GM21717 (cell line): ENCODE measurements around the gene CRYBG2.
"Not testable (repeated sequence)": the region's sequence is repeated elsewhere in the genome, so short reads cannot be mapped to it uniquely, and the experiment has no call there.

Experiments
- ATAC-seq: cut with Tn5 transposase; IDR thresholded peaks from one replicate; pipeline ENCODE4 v1.9.1; 2021; ENCODE audit warnings: mild to moderate bottlenecking, moderate library complexity; ENCODE audit not compliant: unreplicated experiment

CRYBG2 gene

GRCh38 chr1:26350701-26351589 lies 3.0 kb downstream of the CRYBG2 start:
- no peak for ATAC-seq

- no peak for ATAC-seq
These were observed 3.6 kb downstream of the CRYBG2 start for GRCh38 chr1:26350343-26350700.

- no peak for ATAC-seq
These were observed 4.1 kb downstream of the CRYBG2 start for GRCh38 chr1:26349877-26350244.

- no peak for ATAC-seq
These were observed 4.6 kb downstream of the CRYBG2 start for GRCh38 chr1:26349188-26349876.

GRCh38 chr1:26346274-26347033 lies 7.5 kb downstream of the CRYBG2 start:
- ATAC-seq = no peak

GRCh38 chr1:26345718-26346117 lies 8.2 kb downstream of the CRYBG2 start:
- ATAC-seq = no peak

GRCh38 chr1:26344147-26344920 lies 9.6 kb downstream of the CRYBG2 start:
- ATAC-seq = no peak

GRCh38 chr1:26340047-26340481 lies 13.9 kb downstream of the CRYBG2 start:
- ATAC-seq = no peak

GRCh38 chr1:26338670-26339069 lies 15.3 kb downstream of the CRYBG2 start:
- no peak for ATAC-seq

GRCh38 chr1:26337625-26338024 lies 16.3 kb downstream of the CRYBG2 start:
- no peak for ATAC-seq

- no peak for ATAC-seq
These were observed 16.8 kb downstream of the CRYBG2 start for GRCh38 chr1:26337206-26337535.

- ATAC-seq = peak; percentile 56
These were observed 17.3 kb downstream of the CRYBG2 start for GRCh38 chr1:26336477-26337205.

GRCh38 chr1:26335774-26336476 lies 18.0 kb downstream of the CRYBG2 start:
- no peak for ATAC-seq

- not testable (repeated sequence) for ATAC-seq
These were observed 20.6 kb downstream of the CRYBG2 start for GRCh38 chr1:26333312-26333711.

- ATAC-seq = no peak
These were observed 23.7 kb downstream of the CRYBG2 start for GRCh38 chr1:26330276-26330675.

- not testable (repeated sequence) for ATAC-seq
These were observed 24.6 kb downstream of the CRYBG2 start for GRCh38 chr1:26329380-26329779.

- ATAC-seq = no peak
These were observed 25.3 kb downstream of the CRYBG2 start for GRCh38 chr1:26328597-26328996.

GRCh38 chr1:26327956-26328362 lies 26.0 kb downstream of the CRYBG2 start:
- ATAC-seq = no peak

- no peak for ATAC-seq
These were observed 29.4 kb downstream of the CRYBG2 start for GRCh38 chr1:26324550-26324949.

- ATAC-seq = no peak
These were observed 30.5 kb downstream of the CRYBG2 start for GRCh38 chr1:26323382-26323781.
